H1 (cell line): ENCODE data around the gene PDS5A.

Experiments used
- CTCF ChIP-seq, 3 experiments: IDR thresholded peaks; 1 replicate in 2 of 3; 2 replicates in 1 of 3; pipeline versions ENCODE4 v1.5.1 to v1.6.1; 2011; ENCODE audit warnings: low read length in 3 of 3, mild to moderate bottlenecking in 3 of 3, inconsistent platforms in 2 of 3, low read depth in 1 of 3, moderate library complexity in 1 of 3; ENCODE audit not compliant: insufficient read depth in 1 of 3; ENCODE audit errors: control extremely low read depth in 1 of 3
- EGR1 ChIP-seq: IDR thresholded peaks from 2 replicates; pipeline ENCODE4 v1.6.1; 2011; ENCODE audit warnings: low read depth, low read length, borderline replicate concordance
- POLR2AphosphoS5 ChIP-seq: IDR thresholded peaks from 2 replicates; pipeline ENCODE4 v1.6.1; 2011; ENCODE audit warnings: low read depth, low read length
- RBBP5 ChIP-seq: IDR thresholded peaks from 2 replicates; pipeline ENCODE4 v1.7.1; 2012; ENCODE audit warnings: low read depth, mild to moderate bottlenecking, inconsistent platforms, low read length, moderate library complexity, borderline replicate concordance
- RFX5 ChIP-seq: IDR thresholded peaks from 2 replicates; pipeline ENCODE4 v1.6.1; 2011; ENCODE audit warnings: low read depth, low read length, improper control_type of control experiment, borderline replicate concordance
- RXRA ChIP-seq: IDR thresholded peaks from 2 replicates; pipeline ENCODE4 v1.6.1; 2011; ENCODE audit warnings: low read depth, mild to moderate bottlenecking, low read length, moderate library complexity; ENCODE audit not compliant: insufficient read depth
- SP1 ChIP-seq: IDR thresholded peaks from 2 replicates; pipeline ENCODE4 v1.6.1; 2011; ENCODE audit warnings: low read depth, low read length
- TCF12 ChIP-seq: IDR thresholded peaks from 2 replicates; pipeline ENCODE4 v1.6.1; 2011; ENCODE audit warnings: low read depth, mild to moderate bottlenecking, low read length

- TF ChIP-seq POLR2AphosphoS5, result no peak
- no peak for TF ChIP-seq RXRA
- no peak for TF ChIP-seq CTCF (IDR thresholded peaks at IDR 0.05; ENCODE audit: control extremely low read depth in 1 of 3, insufficient read depth in 1 of 3, low read depth in 1 of 3, low read length in 3 of 3)
- no peak for TF ChIP-seq RBBP5
- no peak for TF ChIP-seq EGR1
- TF ChIP-seq TCF12, result no peak
- TF ChIP-seq SP1, result no peak
- no peak for TF ChIP-seq RFX5
Observed at GRCh38 chr4:39922399-39922798, 55.3 kb downstream of the PDS5A start.
